OCI-LY1 (cell line): ENCODE results near the gene SLC46A1.

ENCODE experiments used
- CTCF ChIP-seq: fragments of 200-600 bp; sonication (generic), shearing (Covaris generic); IDR thresholded peaks from 2 replicates; pipeline ENCODE4 v1.5.1; 2017; ENCODE audit warnings: mild to moderate bottlenecking, antibody characterized with exemption, low read length, moderate library complexity, mixed read lengths
- EZH2 ChIP-seq: fragments of 200-600 bp; sonication (generic), shearing (Covaris generic); IDR thresholded peaks from 2 replicates; pipeline ENCODE4 v1.8.0; 2017; ENCODE audit warnings: borderline replicate concordance, mixed run types, mild to moderate bottlenecking, antibody characterized with exemption, low read length, moderate library complexity, mixed read lengths

- TF ChIP-seq CTCF (no peak), EZH2 (no peak)
Measured at GRCh38 chr17:28446716-28447395, 40.8 kb upstream of the SLC46A1 start.
